Measurements from ENCODE around the gene TPSAB1.

GRCh38 chr16:1264345-1265089 is 24.0 kb downstream of the TPSAB1 start:
- TF ChIP-seq, protein P1, sequence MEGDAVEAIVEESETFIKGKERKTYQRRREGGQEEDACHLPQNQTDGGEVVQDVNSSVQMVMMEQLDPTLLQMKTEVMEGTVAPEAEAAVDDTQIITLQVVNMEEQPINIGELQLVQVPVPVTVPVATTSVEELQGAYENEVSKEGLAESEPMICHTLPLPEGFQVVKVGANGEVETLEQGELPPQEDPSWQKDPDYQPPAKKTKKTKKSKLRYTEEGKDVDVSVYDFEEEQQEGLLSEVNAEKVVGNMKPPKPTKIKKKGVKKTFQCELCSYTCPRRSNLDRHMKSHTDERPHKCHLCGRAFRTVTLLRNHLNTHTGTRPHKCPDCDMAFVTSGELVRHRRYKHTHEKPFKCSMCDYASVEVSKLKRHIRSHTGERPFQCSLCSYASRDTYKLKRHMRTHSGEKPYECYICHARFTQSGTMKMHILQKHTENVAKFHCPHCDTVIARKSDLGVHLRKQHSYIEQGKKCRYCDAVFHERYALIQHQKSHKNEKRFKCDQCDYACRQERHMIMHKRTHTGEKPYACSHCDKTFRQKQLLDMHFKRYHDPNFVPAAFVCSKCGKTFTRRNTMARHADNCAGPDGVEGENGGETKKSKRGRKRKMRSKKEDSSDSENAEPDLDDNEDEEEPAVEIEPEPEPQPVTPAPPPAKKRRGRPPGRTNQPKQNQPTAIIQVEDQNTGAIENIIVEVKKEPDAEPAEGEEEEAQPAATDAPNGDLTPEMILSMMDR (IDR thresholded peaks at IDR 0.05; ENCODE audit: low read depth, low read length): no peak
- TF ChIP-seq EZH2phosphoT487 (IDR thresholded peaks at IDR 0.05; ENCODE audit: low read depth): no peak
